Suppressor macrophage treated with lipopolysaccharide for 1 hour (primary cell): Measurements from ENCODE around the gene TMEM222.
A peak's percentile ranks its signal among the peaks of the same experiment; 100 is the strongest.

Experiments
- DNase-seq, 3 donors: peaks; one replicate each; pipeline ENCODE4 v3.0.0-alpha.2; 2020 to 2022

TMEM222 gene

GRCh38 chr1:27360159-27361043, 38.4 kb downstream of the TMEM222 start:
- peak in 2 of 3 donors; percentile 32 to 53 for DNase-seq

- DNase-seq: no peak
Measured at GRCh38 chr1:27361044-27361402, 39.1 kb downstream of the TMEM222 start.

GRCh38 chr1:27361553-27361952, 39.6 kb downstream of the TMEM222 start:
- DNase-seq: no peak

GRCh38 chr1:27363766-27364695, 42.1 kb downstream of the TMEM222 start:
- no peak for DNase-seq

- no peak for DNase-seq
Measured at GRCh38 chr1:27364696-27365371, 42.9 kb downstream of the TMEM222 start.

- peak; percentile 80 to 94 (median 92) for DNase-seq
Measured at GRCh38 chr1:27365372-27366112, 43.6 kb downstream of the TMEM222 start.

- peak; percentile 76 to 93 (median 87) for DNase-seq
Measured at GRCh38 chr1:27366113-27366410, 44.1 kb downstream of the TMEM222 start.

GRCh38 chr1:27366411-27367159, 44.6 kb downstream of the TMEM222 start, which contains the start of gene MAP3K6:
Gene MAP3K6, minus strand, starts transcription at chr1:27366961. Its CDS starts 364 bp downstream, at chr1:27366597.
- peak; percentile 77 to 88 (median 77) for DNase-seq

GRCh38 chr1:27367160-27367650, 45.2 kb downstream of the TMEM222 start:
- DNase-seq: no peak

GRCh38 chr1:27368869-27369582, 47.1 kb downstream of the TMEM222 start:
- DNase-seq: peak; percentile 41 to 65 (median 50)

GRCh38 chr1:27372022-27372807, 50.3 kb downstream of the TMEM222 start:
- DNase-seq: no peak

- peak in 2 of 3 donors; percentile 19 to 32 for DNase-seq
Measured at GRCh38 chr1:27372808-27373690, 51.1 kb downstream of the TMEM222 start.

GRCh38 chr1:27374362-27375086, 52.6 kb downstream of the TMEM222 start, which contains the start of gene FCN3:
Gene FCN3, minus strand, starts transcription at chr1:27374824. Its CDS starts 6 bp downstream, at chr1:27374818.
- no peak for DNase-seq

- no peak for DNase-seq
Measured at GRCh38 chr1:27377760-27378495, 56.0 kb downstream of the TMEM222 start.

GRCh38 chr1:27379564-27380122, 57.7 kb downstream of the TMEM222 start:
- no peak for DNase-seq

GRCh38 chr1:27380224-27380623, 58.3 kb downstream of the TMEM222 start:
- DNase-seq: peak in 2 of 3 donors; percentile 24 to 28
